ENCODE results near the gene PIGC.

DNA sequence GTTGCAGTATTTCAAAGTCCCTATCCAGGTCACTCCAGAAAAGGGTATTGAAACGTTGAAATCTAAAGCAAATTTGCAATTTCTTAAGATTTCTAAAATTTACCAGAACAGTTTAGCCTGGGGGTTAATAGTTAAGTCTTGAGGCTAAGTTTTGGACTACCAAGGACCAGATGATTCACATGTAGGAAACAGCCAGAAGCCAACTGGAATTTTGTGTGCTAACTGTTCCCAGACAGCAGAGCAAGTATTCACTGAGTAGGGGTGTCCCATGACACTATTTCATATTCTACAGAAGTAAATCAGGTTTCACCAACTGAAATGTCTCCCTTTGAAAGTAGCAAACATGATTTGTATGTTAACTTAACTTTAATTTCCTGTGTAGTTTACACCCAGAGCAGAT lies 34.9 kb downstream of the PIGC start:
- TF ChIP-seq, protein P1, sequence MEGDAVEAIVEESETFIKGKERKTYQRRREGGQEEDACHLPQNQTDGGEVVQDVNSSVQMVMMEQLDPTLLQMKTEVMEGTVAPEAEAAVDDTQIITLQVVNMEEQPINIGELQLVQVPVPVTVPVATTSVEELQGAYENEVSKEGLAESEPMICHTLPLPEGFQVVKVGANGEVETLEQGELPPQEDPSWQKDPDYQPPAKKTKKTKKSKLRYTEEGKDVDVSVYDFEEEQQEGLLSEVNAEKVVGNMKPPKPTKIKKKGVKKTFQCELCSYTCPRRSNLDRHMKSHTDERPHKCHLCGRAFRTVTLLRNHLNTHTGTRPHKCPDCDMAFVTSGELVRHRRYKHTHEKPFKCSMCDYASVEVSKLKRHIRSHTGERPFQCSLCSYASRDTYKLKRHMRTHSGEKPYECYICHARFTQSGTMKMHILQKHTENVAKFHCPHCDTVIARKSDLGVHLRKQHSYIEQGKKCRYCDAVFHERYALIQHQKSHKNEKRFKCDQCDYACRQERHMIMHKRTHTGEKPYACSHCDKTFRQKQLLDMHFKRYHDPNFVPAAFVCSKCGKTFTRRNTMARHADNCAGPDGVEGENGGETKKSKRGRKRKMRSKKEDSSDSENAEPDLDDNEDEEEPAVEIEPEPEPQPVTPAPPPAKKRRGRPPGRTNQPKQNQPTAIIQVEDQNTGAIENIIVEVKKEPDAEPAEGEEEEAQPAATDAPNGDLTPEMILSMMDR (IDR thresholded peaks at IDR 0.05), result no peak
- TF ChIP-seq POLR2A (IDR thresholded peaks at IDR 0.05), result no peak

All from uterus (tissue), 2 donors.